Lung (tissue), 12 donors: ENCODE data around the gene PRXL2C. TPM values are rescaled to one million over a fixed set of nuclear protein-coding genes. Genes with fewer than 3 reads are reported as not detected.

Source experiments
- ATAC-seq: fragments of 200-7000 bp; cut with Tn5 transposase; one replicate; pipeline ENCODE4 v1.9.1; 2020; ENCODE audit warnings: moderate number of reproducible peaks; ENCODE audit not compliant: insufficient read depth, low FRiP score
- DNase-seq, 3 donors: peaks; one replicate each; pipeline ENCODE4 v3.0.0-alpha.2; 2013 to 2017
- H3K27ac ChIP-seq, 2 donors: one replicate each; pipeline ENCODE4 v1.5.1; 2013; ENCODE audit warnings: mild to moderate bottlenecking in 2 of 2, moderate library complexity in 2 of 2, control low read depth in 1 of 2, inconsistent platforms in 1 of 2, low read depth in 1 of 2, low read length in 1 of 2
- H3K27me3 ChIP-seq, 3 donors: one replicate each; pipeline ENCODE4 v1.5.1; 2013; ENCODE audit warnings: low read length in 2 of 3; ENCODE audit not compliant: control insufficient read depth in 3 of 3, insufficient read depth in 3 of 3
- H3K36me3 ChIP-seq, 4 donors: one replicate each; pipeline ENCODE4 v1.5.1; 2013; ENCODE audit warnings: low read length in 4 of 4, mild to moderate bottlenecking in 1 of 4, moderate library complexity in 1 of 4; ENCODE audit not compliant: control insufficient read depth in 4 of 4, insufficient read depth in 4 of 4
- H3K4me1 ChIP-seq, 5 donors: one replicate each; pipeline ENCODE4 v1.5.1; 2013; ENCODE audit warnings: low read length in 5 of 5, mild to moderate bottlenecking in 2 of 5, moderate library complexity in 1 of 5; ENCODE audit not compliant: control insufficient read depth in 5 of 5, insufficient read depth in 5 of 5
- H3K4me3 ChIP-seq: one replicate; pipeline ENCODE4 v1.5.1; 2013; ENCODE audit warnings: mild to moderate bottlenecking, control low read depth, moderate library complexity
- H3K9ac ChIP-seq, 2 donors: one replicate each; pipeline ENCODE4 v1.5.1; 2013; ENCODE audit warnings: low read length in 2 of 2, control low read depth in 1 of 2; ENCODE audit not compliant: insufficient read depth in 1 of 2
- H3K9me3 ChIP-seq, 4 donors: one replicate each; pipeline ENCODE4 v1.5.1; 2013; ENCODE audit warnings: low read length in 3 of 4, mild to moderate bottlenecking in 1 of 4, moderate library complexity in 1 of 4; ENCODE audit not compliant: control insufficient read depth in 4 of 4, insufficient read depth in 3 of 4
- WGBS, 2 donors: extraction: QIAGEN DNeasy Blood & Tissue Kit; methylation state at CpG; one replicate each; pipeline ENCODE4 v1.1.7; 2013; 5-methylcytosine and 5-hydroxymethylcytosine counted together
- polyA plus RNA-seq, 2 donors: library from polyadenylated mRNA; stranded (reverse); fragments of 200-250 nt; gene quantifications; one replicate each; pipeline ENCODE4 v1.2.1, GENCODE V29; 2013
- total RNA-seq, 2 donors: library from RNA; depleted of rRNA in 1 of 2; stranded (reverse); fragments of >200 nt in 1 of 2; gene quantifications; one replicate each; pipeline ENCODE4 v1.2.1, GENCODE V29; 2014 to 2021
- TF ChIP-seq, protein P1 (sequence below): IDR thresholded peaks from 2 replicates; pipeline ENCODE4 v1.5.1; 2012; ENCODE audit warnings: mild to moderate bottlenecking; ENCODE audit errors: control extremely low read depth, extremely low read depth
- donor health status: control.
- donor health status: control.
- donor health status: Bipolar disorder and iron deficiency.
- donor health status: healthy.
- donor health status: DM: yes; HTN: yes; CAD: no.

Gene PRXL2C
- total and polyA plus RNA-seq, 4 donors = 10.2 to 25.3 (median 13.2) TPM

- DNase-seq (no peak), ATAC-seq (no peak)
- Histone ChIP-seq H3K36me3 (no peaks in the 10 kb centered on the region), H3K4me1 (no peaks in the 10 kb centered on the region), H3K27me3 (no peaks in the 10 kb centered on the region), H3K9ac (no peak overlapping the region), H3K27ac (no peak overlapping the region), H3K4me3 (no peak overlapping the region), H3K9me3 (no peaks in the 10 kb centered on the region)
- TF ChIP-seq, protein P1, sequence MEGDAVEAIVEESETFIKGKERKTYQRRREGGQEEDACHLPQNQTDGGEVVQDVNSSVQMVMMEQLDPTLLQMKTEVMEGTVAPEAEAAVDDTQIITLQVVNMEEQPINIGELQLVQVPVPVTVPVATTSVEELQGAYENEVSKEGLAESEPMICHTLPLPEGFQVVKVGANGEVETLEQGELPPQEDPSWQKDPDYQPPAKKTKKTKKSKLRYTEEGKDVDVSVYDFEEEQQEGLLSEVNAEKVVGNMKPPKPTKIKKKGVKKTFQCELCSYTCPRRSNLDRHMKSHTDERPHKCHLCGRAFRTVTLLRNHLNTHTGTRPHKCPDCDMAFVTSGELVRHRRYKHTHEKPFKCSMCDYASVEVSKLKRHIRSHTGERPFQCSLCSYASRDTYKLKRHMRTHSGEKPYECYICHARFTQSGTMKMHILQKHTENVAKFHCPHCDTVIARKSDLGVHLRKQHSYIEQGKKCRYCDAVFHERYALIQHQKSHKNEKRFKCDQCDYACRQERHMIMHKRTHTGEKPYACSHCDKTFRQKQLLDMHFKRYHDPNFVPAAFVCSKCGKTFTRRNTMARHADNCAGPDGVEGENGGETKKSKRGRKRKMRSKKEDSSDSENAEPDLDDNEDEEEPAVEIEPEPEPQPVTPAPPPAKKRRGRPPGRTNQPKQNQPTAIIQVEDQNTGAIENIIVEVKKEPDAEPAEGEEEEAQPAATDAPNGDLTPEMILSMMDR = no peak
- 74 to 80% methylated on average over 4 of the region's 4 CpGs for WGBS, 2 donors
Observed at GRCh38 chr9:96661711-96662110, 6.6 kb upstream of the PRXL2C start.

- 90 to 93% methylated on average over 7 of the region's 7 CpGs for WGBS, 2 donors
- ATAC-seq (no peak), DNase-seq (no peak)
- no peaks in the 10 kb centered on the region for H3K36me3 ChIP-seq
- no peak overlapping the region for H3K9ac ChIP-seq
- TF ChIP-seq, protein P1 = no peak
- peaks cover 0 to 1% (median 0%) of the 10 kb centered on the region in 5 donors for H3K4me1 ChIP-seq
- no peak overlapping the region for H3K4me3 ChIP-seq
- no peaks in the 10 kb centered on the region for H3K27me3 ChIP-seq
- no peaks in the 10 kb centered on the region for H3K9me3 ChIP-seq
- H3K27ac ChIP-seq = no peak overlapping the region
Observed at GRCh38 chr9:96660692-96661248, 5.7 kb upstream of the PRXL2C start.

DNA sequence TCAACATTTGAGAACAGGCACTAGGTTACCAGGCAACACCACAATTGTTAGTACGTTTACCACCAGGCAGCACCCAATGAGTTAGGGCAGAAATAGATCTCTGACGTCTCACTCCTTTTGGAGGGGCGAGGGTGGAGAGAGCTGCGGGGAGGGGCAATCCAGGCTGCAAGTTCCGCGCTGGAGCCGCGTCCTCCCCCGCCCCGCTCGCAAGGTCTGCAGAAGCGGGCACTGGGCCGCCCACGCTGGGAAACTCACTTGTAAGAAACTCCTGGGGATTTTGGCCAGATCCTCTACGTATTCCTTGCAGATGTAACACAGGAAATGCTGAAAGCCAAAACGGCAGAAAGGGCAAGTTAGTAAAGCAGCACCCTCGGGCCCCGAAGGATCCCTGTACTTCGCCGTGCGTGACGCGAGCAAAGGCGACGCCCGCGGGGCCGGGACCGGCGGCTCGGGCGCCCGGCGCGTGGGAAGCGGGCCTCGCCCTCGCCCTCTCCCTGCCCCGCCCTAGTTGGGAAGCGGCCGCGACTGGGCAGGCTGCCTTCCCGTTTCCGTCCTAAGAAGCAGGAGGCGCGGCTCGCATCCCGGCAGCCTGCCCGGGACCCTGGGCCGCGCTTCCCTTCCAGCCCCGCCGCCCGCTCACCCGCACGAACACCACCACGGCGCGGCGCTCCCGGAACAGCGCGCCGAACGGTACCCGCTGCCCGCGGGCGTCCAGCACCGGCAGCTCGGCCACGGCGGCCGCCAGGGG lies 493 bp downstream of the PRXL2C start:
- H3K36me3 ChIP-seq = peaks cover 3 to 14% (median 8%) of the 10 kb centered on the region in 4 donors
- H3K4me1 ChIP-seq = peaks cover 0 to 4% (median 0%) of the 10 kb centered on the region in 5 donors
- H3K27me3 ChIP-seq = no peaks in the 10 kb centered on the region
- peak; percentile 83 to 88 (median 86) for DNase-seq
- peak overlapping the region; percentile 98 to 99 for H3K27ac ChIP-seq
- WGBS, 2 donors = 0% methylated on average over 46 to 74 of the region's 74 CpGs
- no peaks in the 10 kb centered on the region for H3K9me3 ChIP-seq
- H3K9ac ChIP-seq = peak overlapping the region; percentile 44 to 68
- peak; percentile 75 for ATAC-seq
- TF ChIP-seq, protein P1 = no peak
- H3K4me3 ChIP-seq = peak overlapping the region; percentile 76
